ENCODE results near the gene DHPS. TPM values are rescaled to one million over a fixed set of nuclear protein-coding genes. Genes with fewer than 3 reads are reported as not detected.

DHPS gene
- total and polyA plus RNA-seq, 7 experiments from 2014 or later: 113 to 223 (median 159) TPM

- Histone ChIP-seq H3K27ac (ENCODE audit: low read depth, low read length) (no peak overlapping the region), H3K9me3 (ENCODE audit: control insufficient read depth in 2 of 3, low read length in 3 of 3) (peaks cover 0 to 24% (median 9%) of the 10 kb centered on the region in 3 experiments), H3K36me3 (ENCODE audit: control insufficient read depth in 2 of 3, insufficient read depth in 3 of 3, low read length in 3 of 3) (peaks cover 25 to 47% (median 32%) of the 10 kb centered on the region in 3 experiments), H3K4me3 (ENCODE audit: low read length) (no peak overlapping the region), H3K4me1 (ENCODE audit: control insufficient read depth in 2 of 2, insufficient read depth in 2 of 2, low read length in 2 of 2) (no peaks in the 10 kb centered on the region), H3K27me3 (ENCODE audit: control insufficient read depth in 2 of 2, insufficient read depth in 2 of 2, low read length in 2 of 2) (no peaks in the 10 kb centered on the region)
- Mint-ChIP-seq H3K27me3 (no peaks in the 10 kb centered on the region), H3K36me3 (peaks cover 16 to 81% (median 37%) of the 10 kb centered on the region in 5 donors), H3K4me1 (peaks cover 0 to 6% (median 3%) of the 10 kb centered on the region in 7 donors), H3K27ac (no peak overlapping the region), H3K9me3 (peaks cover 0 to 30% (median 8%) of the 10 kb centered on the region in 11 donors), H3K4me3 (no peak overlapping the region)
- POLR2A ChIA-PET: no interaction called here
- ATAC-seq (no peak), DNase-seq (no peak)
- CTCF ChIA-PET: no interaction called here
- intact Hi-C loops (cut with micrococcal nuclease): no loop called here
Observed at GRCh38 chr19:12629215-12629614, 52.5 kb downstream of the DHPS start.

- ChIA-PET CTCF (interaction anchor here (1.7 kb wide), 1 partner anchor 12 kb away, joined by 6 read pairs; no protein-coding TSS in a partner anchor), POLR2A (no interaction called here)
- intact Hi-C loops (cut with micrococcal nuclease): no loop called here
- H3K4me3 ChIP-seq (ENCODE audit: low read length): no peak overlapping the region
- Mint-ChIP-seq H3K27ac (no peak overlapping the region), H3K36me3 (peaks cover 16 to 76% (median 37%) of the 10 kb centered on the region in 5 donors), H3K27me3 (no peaks in the 10 kb centered on the region), H3K4me1 (peaks cover 0 to 5% (median 4%) of the 10 kb centered on the region in 7 donors), H3K4me3 (no peak overlapping the region), H3K9me3 (peaks cover 0 to 31% (median 8%) of the 10 kb centered on the region in 11 donors)
- H3K36me3 ChIP-seq (ENCODE audit: control insufficient read depth in 2 of 3, insufficient read depth in 3 of 3, low read length in 3 of 3): peaks cover 25 to 54% (median 32%) of the 10 kb centered on the region in 3 experiments
- H3K27me3 ChIP-seq (ENCODE audit: control insufficient read depth in 2 of 2, insufficient read depth in 2 of 2, low read length in 2 of 2): no peaks in the 10 kb centered on the region
- DNase-seq (no peak), ATAC-seq (no peak)
- no peak overlapping the region for H3K27ac ChIP-seq (ENCODE audit: low read depth, low read length)
- peaks cover 0 to 24% (median 9%) of the 10 kb centered on the region in 3 experiments for H3K9me3 ChIP-seq (ENCODE audit: control insufficient read depth in 2 of 3, low read length in 3 of 3)
- no peaks in the 10 kb centered on the region for H3K4me1 ChIP-seq (ENCODE audit: control insufficient read depth in 2 of 2, insufficient read depth in 2 of 2, low read length in 2 of 2)
Observed at GRCh38 chr19:12628040-12629022, 53.3 kb downstream of the DHPS start.

GRCh38 chr19:12626958-12627357 lies 54.7 kb downstream of the DHPS start:
- Histone ChIP-seq H3K27ac (ENCODE audit: low read depth, low read length) (no peak overlapping the region), H3K9me3 (ENCODE audit: control insufficient read depth in 2 of 3, low read length in 3 of 3) (peaks cover 0 to 24% (median 9%) of the 10 kb centered on the region in 3 experiments), H3K4me1 (ENCODE audit: control insufficient read depth in 2 of 2, insufficient read depth in 2 of 2, low read length in 2 of 2) (no peaks in the 10 kb centered on the region), H3K4me3 (ENCODE audit: low read length) (no peak overlapping the region), H3K36me3 (ENCODE audit: control insufficient read depth in 2 of 3, insufficient read depth in 3 of 3, low read length in 3 of 3) (peaks cover 25 to 54% (median 32%) of the 10 kb centered on the region in 3 experiments), H3K27me3 (ENCODE audit: control insufficient read depth in 2 of 2, insufficient read depth in 2 of 2, low read length in 2 of 2) (no peaks in the 10 kb centered on the region)
- ATAC-seq (no peak), DNase-seq (no peak)
- ChIA-PET POLR2A (interaction anchor here (1.4 kb wide), 1 partner anchor 14 kb away, joined by 4 read pairs; no protein-coding TSS in a partner anchor), CTCF (interaction anchor here (1.7 kb wide), 1 partner anchor 13 kb away, joined by 6 read pairs; no protein-coding TSS in a partner anchor)
- Mint-ChIP-seq H3K4me3 (no peak overlapping the region), H3K27ac (peak overlapping the region in 1 of 9 donors; percentile 14), H3K4me1 (peaks cover 0 to 8% (median 5%) of the 10 kb centered on the region in 7 donors), H3K9me3 (peaks cover 0 to 33% (median 8%) of the 10 kb centered on the region in 11 donors), H3K27me3 (no peaks in the 10 kb centered on the region), H3K36me3 (peaks cover 16 to 76% (median 34%) of the 10 kb centered on the region in 5 donors)
- intact Hi-C loops (cut with micrococcal nuclease): no loop called here

Other genes starting within 250 kb of the DHPS start
- gene ZNF443, start 240.9 kb downstream of the DHPS start, total RNA-seq: 1 to 10 TPM; 3.0 to 9.1 (median 4.1) TPM
- 1 to 10 TPM; 1.6 to 3.9 TPM for gene ZNF443, start 240.9 kb downstream of the DHPS start, polyA plus RNA-seq
- gene ZNF709, start 197.1 kb downstream of the DHPS start, total RNA-seq: 1 to 10 TPM; 2.2 to 8.0 (median 5.3) TPM
- gene ZNF709, start 197.1 kb downstream of the DHPS start, polyA plus RNA-seq: 1 to 10 TPM; 2.0 to 3.3 TPM
- gene ZNF564, start 130.4 kb downstream of the DHPS start, total RNA-seq: 10 to 100 TPM; 10.5 to 33.6 (median 19.0) TPM
- gene ZNF564, start 130.4 kb downstream of the DHPS start, polyA plus RNA-seq: 10 to 100 TPM; 15.3 to 17.9 TPM
- 10 to 100 TPM; 10.3 to 14.9 (median 11.6) TPM for gene ZNF490, start 71.1 kb downstream of the DHPS start, total RNA-seq
- 1 to 10 TPM; 4.6 to 5.3 TPM for gene ZNF490, start 71.1 kb downstream of the DHPS start, polyA plus RNA-seq
- gene ZNF791, start 71.0 kb downstream of the DHPS start, total RNA-seq: 10 to 100 TPM; 29.1 to 53.3 (median 38.7) TPM
- gene ZNF791, start 71.0 kb downstream of the DHPS start, polyA plus RNA-seq: 10 to 100 TPM; 12.6 to 13.1 TPM
- 100 to 1,000 TPM; 105 to 215 (median 138) TPM for gene MAN2B1, start 15.1 kb downstream of the DHPS start, total RNA-seq
- 10 to 100 TPM; 40.6 to 59.5 TPM for gene MAN2B1, start 15.1 kb downstream of the DHPS start, polyA plus RNA-seq
- gene WDR83, start 15.1 kb downstream of the DHPS start, total RNA-seq: 10 to 100 TPM in 3 of 5 experiments, 1 to 10 TPM in 2; 7.8 to 18.6 (median 14.7) TPM
- 10 to 100 TPM; 13.9 to 20.6 TPM for gene WDR83, start 15.1 kb downstream of the DHPS start, polyA plus RNA-seq
- gene GNG14, start 6.1 kb upstream of the DHPS start, total RNA-seq: not detected
- not detected for gene GNG14, start 6.1 kb upstream of the DHPS start, polyA plus RNA-seq
- gene FBXW9, start 14.8 kb upstream of the DHPS start, total RNA-seq: 1 to 10 TPM; 2.5 to 8.6 (median 4.3) TPM
- gene FBXW9, start 14.8 kb upstream of the DHPS start, polyA plus RNA-seq: 1 to 10 TPM; 4.9 to 8.5 TPM
- 10 to 100 TPM; 53.5 to 78.7 (median 62.5) TPM for gene TNPO2, start 42.1 kb upstream of the DHPS start, total RNA-seq
- 1 to 10 TPM; 2.0 to 3.8 TPM for gene TNPO2, start 42.1 kb upstream of the DHPS start, polyA plus RNA-seq
- 100 to 1,000 TPM; 175 to 225 (median 192) TPM for gene TRIR, start 52.8 kb upstream of the DHPS start, total RNA-seq
- 100 to 1,000 TPM; 177 to 216 TPM for gene TRIR, start 52.8 kb upstream of the DHPS start, polyA plus RNA-seq
- 10 to 100 TPM; 22.6 to 60.3 (median 27.0) TPM for gene GET3, start 55.6 kb upstream of the DHPS start, total RNA-seq
- gene GET3, start 55.6 kb upstream of the DHPS start, polyA plus RNA-seq: 10 to 100 TPM; 47.1 to 50.4 TPM
- not detected for gene BEST2, start 69.9 kb upstream of the DHPS start, total RNA-seq
- not detected for gene BEST2, start 69.9 kb upstream of the DHPS start, polyA plus RNA-seq
- 10 to 100 TPM; 16.6 to 37.5 (median 22.3) TPM for gene HOOK2, start 93.7 kb upstream of the DHPS start, total RNA-seq
- 1 to 10 TPM; 4.0 to 5.3 TPM for gene HOOK2, start 93.7 kb upstream of the DHPS start, polyA plus RNA-seq
- gene JUNB, start 109.6 kb upstream of the DHPS start, total RNA-seq: 1,000 to 10,000 TPM in 2 of 5 experiments, 100 to 1,000 TPM in 3; 107 to 2,198 (median 203) TPM
- gene JUNB, start 109.6 kb upstream of the DHPS start, polyA plus RNA-seq: 1,000 to 10,000 TPM in 1 of 2 donors, 100 to 1,000 TPM in 1; 690 to 1,125 TPM
- 100 to 1,000 TPM in 3 of 5 experiments, 10 to 100 TPM in 2; 75.1 to 297 (median 117) TPM for gene PRDX2, start 119.9 kb upstream of the DHPS start, total RNA-seq
- 100 to 1,000 TPM; 313 to 359 TPM for gene PRDX2, start 119.9 kb upstream of the DHPS start, polyA plus RNA-seq
- 10 to 100 TPM in 1 of 5 experiments, 1 to 10 TPM in 2, under 1 TPM in 1, not detected in 1; 0.80 to 18.9 (median 2.1) TPM for gene THSD8, start 120.2 kb upstream of the DHPS start, total RNA-seq
- not detected for gene THSD8, start 120.2 kb upstream of the DHPS start, polyA plus RNA-seq
- 10 to 100 TPM in 2 of 5 experiments, 1 to 10 TPM in 3; 1.6 to 30.9 (median 9.3) TPM for gene RNASEH2A, start 124.7 kb upstream of the DHPS start, total RNA-seq
- 10 to 100 TPM; 20.3 to 20.4 TPM for gene RNASEH2A, start 124.7 kb upstream of the DHPS start, polyA plus RNA-seq
- gene RTBDN, start 152.7 kb upstream of the DHPS start, total RNA-seq: not detected
- gene RTBDN, start 152.7 kb upstream of the DHPS start, polyA plus RNA-seq: not detected
- under 1 TPM in 4 of 5 experiments, not detected in 1; 0.51 to 0.93 (median 0.71) TPM for gene MAST1, start 156.6 kb upstream of the DHPS start, total RNA-seq
- 1 to 10 TPM in 1 of 2 donors, under 1 TPM in 1; 0.70 to 3.5 TPM for gene MAST1, start 156.6 kb upstream of the DHPS start, polyA plus RNA-seq
- 10 to 100 TPM; 14.2 to 29.9 (median 28.1) TPM for gene DNASE2, start 199.6 kb upstream of the DHPS start, total RNA-seq
- 10 to 100 TPM; 43.6 to 52.9 TPM for gene DNASE2, start 199.6 kb upstream of the DHPS start, polyA plus RNA-seq
- under 1 TPM in 2 of 5 experiments, not detected in 3; 0.32 to 0.41 TPM for gene KLF1, start 205.3 kb upstream of the DHPS start, total RNA-seq
- gene KLF1, start 205.3 kb upstream of the DHPS start, polyA plus RNA-seq: not detected
- gene GCDH, start 209.3 kb upstream of the DHPS start, total RNA-seq: 10 to 100 TPM; 40.1 to 74.2 (median 54.5) TPM
- 10 to 100 TPM; 22.0 to 23.2 TPM for gene GCDH, start 209.3 kb upstream of the DHPS start, polyA plus RNA-seq
- 1 to 10 TPM in 3 of 5 experiments, under 1 TPM in 1, not detected in 1; 0.78 to 3.3 (median 2.3) TPM for gene SYCE2, start 237.4 kb upstream of the DHPS start, total RNA-seq
- 1 to 10 TPM in 1 of 2 donors, not detected in 1; 1.4 TPM for gene SYCE2, start 237.4 kb upstream of the DHPS start, polyA plus RNA-seq